ENCODE measurements around the gene ANKS1B.
"Not testable (repeated sequence)": the region's sequence is repeated elsewhere in the genome, so short reads cannot be mapped to it uniquely, and the experiment has no call there.

Gene ANKS1B

DNA sequence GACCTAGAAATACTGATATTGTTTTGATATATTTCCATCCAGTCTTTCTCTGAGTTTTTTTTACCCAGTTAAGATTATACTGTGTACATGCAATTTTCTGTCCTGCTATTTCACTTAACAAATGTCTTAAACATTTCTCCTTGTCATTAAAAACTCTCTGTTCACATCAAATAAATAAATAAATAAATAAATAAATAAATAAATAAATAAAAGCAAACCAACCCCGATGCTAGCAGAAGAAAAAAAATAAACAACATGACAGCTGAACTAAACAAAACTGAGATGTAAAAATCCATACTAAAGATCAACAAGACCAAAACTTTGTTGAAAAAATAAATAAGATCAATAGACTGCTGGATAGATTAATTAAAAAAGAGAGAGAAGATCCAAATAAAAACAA is 407.6 kb downstream of the ANKS1B start:
- DNase-seq (ENCODE audit: low read depth), result not testable (repeated sequence)

- DNase-seq (ENCODE audit: low read depth), result no peak
Measured at GRCh38 chr12:99573980-99574379, 410.8 kb downstream of the ANKS1B start.

- DNase-seq (ENCODE audit: low read depth), result no peak
Measured at GRCh38 chr12:99567072-99567471, 417.7 kb downstream of the ANKS1B start.

DNA sequence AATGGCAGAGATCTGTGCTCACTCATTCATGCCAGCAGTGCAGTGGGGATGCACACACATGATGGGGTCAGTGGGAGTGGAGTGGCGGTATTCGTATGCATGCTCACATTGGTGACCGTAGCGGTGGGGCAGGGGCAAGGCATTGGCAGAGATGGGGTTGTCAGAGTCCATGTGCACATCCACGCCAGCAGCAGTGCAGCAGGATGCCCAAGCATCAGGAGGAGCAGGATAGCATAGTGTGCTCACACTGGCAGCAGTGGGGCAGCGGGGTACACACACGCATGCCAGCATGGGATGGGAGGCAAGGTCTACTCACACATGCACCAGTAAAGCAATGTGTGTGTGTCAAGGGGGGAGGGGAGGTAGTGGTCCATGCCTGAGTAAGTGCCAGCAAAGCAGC is 426.6 kb downstream of the ANKS1B start:
- no peak for DNase-seq (ENCODE audit: low read depth)

DNA sequence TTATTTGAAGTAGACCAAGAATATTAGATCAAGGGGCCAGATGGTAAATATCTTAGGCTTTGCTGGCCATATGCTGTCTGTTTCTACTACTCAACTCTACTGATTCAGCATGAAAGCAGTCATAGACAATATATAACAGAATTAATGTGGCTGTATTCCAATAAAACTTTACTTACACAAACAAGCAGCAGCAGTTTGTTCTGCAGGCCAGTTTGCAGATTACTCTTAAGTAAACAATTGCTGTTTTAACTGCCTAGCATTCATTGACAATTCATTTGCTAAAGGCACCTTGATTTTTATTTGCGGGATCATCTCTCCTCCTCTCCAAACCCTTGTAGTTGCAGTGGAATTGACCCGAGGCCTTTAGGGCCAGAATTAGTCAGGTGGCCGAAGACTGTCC is 431.3 kb downstream of the ANKS1B start:
- DNase-seq (ENCODE audit: low read depth), result no peak

GRCh38 chr12:99552022-99552421 is 432.7 kb downstream of the ANKS1B start:
- no peak for DNase-seq (ENCODE audit: low read depth)

DNA sequence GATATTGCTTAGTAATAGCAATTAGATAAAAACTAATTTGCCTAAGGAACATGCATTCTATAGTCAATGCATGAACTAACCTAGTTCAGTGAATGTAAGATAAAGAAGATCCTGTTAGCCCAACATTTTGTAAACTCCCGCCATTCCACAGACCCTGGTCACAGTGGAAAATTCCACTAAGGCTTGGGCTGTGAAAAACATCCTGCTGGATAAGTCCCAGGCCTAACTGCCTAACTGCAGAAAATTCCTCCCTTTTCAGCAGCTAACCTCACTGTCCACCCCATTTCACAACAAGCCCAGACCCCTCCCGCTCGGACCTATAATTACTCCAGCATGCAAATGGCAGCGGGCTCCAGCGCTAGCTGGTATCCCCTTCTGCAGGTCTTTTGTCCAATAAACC is 435.1 kb downstream of the ANKS1B start:
- DNase-seq (ENCODE audit: low read depth), result no peak

DNA sequence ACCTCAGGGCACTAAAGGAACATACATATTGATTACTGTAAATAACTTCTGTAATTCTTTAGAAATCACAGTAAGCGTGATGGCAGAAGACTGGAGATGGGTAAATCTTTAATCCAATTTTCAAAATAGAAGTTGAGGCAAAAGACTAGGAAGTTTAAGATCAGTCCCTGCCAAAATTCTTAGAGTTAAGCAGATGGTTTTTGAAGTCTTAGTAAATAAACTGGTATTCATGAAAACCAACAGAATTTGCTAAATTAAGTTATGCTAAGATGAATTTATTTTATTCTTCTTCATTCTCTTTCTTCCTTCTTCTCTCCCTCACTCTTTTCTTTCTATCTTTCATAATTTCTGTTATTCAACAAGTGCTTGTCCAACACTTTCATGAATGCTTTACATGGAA is 435.5 kb downstream of the ANKS1B start:
- no peak for DNase-seq (ENCODE audit: low read depth)

DNA sequence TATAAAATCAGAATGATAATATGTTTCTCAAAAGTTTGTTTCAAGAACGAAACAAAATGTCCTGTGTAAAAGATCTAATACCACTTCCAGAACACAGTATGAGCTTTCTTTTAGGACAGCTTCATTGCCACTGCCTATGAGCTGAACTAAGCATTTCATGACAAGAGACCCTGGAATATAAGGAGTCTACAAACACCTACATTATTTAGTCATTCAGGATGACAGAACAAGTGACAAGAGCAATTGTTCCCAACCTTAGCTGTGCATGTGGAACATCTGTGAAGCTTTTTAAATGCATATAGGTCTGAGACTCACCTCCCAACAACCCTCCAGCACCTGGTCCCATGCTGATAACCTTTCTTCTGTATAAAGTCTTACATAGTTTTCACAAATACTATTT is 440.3 kb downstream of the ANKS1B start:
- no peak for DNase-seq (ENCODE audit: low read depth)

DNA sequence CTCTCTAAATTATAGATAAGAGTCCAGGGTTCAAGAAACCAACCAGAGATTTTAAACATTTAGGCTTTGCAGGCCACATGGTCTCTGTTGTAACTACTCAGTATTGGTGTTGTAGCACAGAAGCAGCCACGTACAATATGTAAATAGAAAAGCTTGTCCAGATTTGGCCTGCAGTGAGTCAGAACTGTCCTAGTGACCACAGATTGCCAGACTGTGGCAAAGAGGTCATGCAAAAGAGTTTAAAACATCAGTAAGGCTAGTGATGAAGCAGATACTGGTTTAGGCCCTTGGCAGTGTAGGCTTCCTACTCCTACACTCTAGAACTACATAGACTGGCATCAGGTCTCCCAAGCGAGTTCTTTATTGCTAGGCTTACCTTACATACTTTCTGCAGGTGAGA is 454.8 kb downstream of the ANKS1B start:
- DNase-seq (ENCODE audit: low read depth), result peak; percentile 34

GRCh38 chr12:99528478-99528877 is 456.3 kb downstream of the ANKS1B start:
- DNase-seq (ENCODE audit: low read depth), result no peak

GRCh38 chr12:99523853-99524252 is 460.9 kb downstream of the ANKS1B start:
- DNase-seq (ENCODE audit: low read depth), result no peak

- DNase-seq (ENCODE audit: low read depth), result no peak
Measured at GRCh38 chr12:99522456-99522855, 462.3 kb downstream of the ANKS1B start.

DNA sequence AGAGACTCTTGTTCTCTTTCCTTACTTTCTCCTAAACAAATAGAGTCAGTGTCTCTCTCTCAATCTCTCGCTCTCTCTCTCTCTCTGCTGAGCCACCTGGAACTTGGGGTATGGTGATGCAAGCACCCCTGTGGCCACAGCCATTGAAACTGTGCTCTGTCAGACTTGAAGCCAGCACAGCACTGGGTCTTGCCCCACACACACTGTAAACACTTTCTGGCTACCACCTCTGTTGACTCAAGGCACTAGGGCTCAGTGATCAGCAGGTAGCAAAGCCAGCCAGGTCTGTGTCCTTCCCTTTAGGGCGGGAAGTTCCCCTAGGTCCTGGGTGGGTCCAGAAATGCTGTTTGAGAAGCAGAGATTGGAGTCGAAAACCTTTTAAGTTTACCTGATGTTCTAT is 463.1 kb downstream of the ANKS1B start:
- no peak for DNase-seq (ENCODE audit: low read depth)

- DNase-seq (ENCODE audit: low read depth), result no peak
Measured at GRCh38 chr12:99513066-99513465, 471.7 kb downstream of the ANKS1B start.

GRCh38 chr12:99505805-99506204 is 478.9 kb downstream of the ANKS1B start:
- no peak for DNase-seq (ENCODE audit: low read depth)

- DNase-seq (ENCODE audit: low read depth), result peak; percentile 36
Measured at GRCh38 chr12:99498756-99499155, 486.0 kb downstream of the ANKS1B start.

GRCh38 chr12:99495799-99496198 is 488.9 kb downstream of the ANKS1B start:
- no peak for DNase-seq (ENCODE audit: low read depth)

DNA sequence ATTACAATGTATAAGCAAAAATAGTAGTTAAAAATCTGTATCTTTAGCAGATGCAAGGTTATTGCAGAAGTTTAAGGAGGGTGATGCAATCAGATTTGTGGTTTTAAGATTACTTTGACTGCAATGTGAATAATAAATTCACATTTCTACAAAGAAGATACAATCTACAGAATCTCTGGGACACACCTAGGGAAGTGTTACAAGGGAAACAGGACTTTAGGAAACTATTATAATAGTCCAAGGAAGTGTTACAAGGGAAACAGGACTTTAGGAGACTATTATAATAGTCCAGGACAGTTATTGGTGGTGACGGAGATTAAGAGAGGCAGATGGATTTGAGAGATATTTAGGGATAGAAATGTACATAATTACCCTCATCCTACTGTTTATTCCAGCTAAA is 491.5 kb downstream of the ANKS1B start:
- no peak for DNase-seq (ENCODE audit: low read depth)

DNA sequence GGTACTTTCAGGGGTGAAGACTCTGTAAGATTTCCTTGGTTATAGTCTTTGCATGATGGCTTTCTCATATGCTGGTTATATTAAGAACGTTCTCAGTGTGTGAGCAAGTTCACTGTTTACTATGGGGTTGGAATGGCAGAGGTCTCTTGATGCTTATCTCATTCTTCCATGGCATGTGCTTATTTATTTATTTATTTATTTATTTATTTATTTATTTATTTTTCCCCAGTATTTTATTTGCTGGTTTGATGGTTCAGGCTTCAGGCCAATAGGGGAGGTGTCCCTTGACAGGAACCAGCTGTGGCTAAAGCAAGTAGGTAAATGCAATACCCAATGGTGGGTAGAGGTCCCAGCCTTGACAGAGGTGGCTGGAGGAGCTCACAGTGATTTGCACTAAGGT is 498.5 kb downstream of the ANKS1B start:
- no peak for DNase-seq (ENCODE audit: low read depth)

GRCh38 chr12:99479149-99479548 is 505.6 kb downstream of the ANKS1B start:
- DNase-seq (ENCODE audit: low read depth), result no peak

DNA sequence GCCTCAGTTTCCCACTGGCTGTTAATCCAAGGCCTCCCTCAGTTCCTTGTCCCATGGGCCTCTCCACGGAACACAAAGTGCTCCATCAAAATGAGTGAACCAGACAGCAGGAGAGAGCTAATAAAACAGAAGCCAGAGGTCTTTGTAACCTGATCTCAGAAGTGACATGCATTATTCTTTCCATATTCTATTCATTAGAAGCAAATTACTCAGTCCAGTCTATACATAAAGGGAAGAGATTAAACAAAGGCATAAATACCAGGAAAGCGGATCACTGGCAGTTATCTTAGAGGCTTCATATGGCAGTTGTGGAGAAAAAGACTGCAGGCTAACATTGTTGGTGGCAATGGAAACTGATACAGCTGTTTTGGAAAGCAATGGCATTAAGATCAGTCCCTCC is 507.8 kb downstream of the ANKS1B start:
- no peak for DNase-seq (ENCODE audit: low read depth)

- DNase-seq (ENCODE audit: low read depth), result peak; percentile 81
Measured at GRCh38 chr12:99455350-99456035, 529.2 kb downstream of the ANKS1B start.

DNA sequence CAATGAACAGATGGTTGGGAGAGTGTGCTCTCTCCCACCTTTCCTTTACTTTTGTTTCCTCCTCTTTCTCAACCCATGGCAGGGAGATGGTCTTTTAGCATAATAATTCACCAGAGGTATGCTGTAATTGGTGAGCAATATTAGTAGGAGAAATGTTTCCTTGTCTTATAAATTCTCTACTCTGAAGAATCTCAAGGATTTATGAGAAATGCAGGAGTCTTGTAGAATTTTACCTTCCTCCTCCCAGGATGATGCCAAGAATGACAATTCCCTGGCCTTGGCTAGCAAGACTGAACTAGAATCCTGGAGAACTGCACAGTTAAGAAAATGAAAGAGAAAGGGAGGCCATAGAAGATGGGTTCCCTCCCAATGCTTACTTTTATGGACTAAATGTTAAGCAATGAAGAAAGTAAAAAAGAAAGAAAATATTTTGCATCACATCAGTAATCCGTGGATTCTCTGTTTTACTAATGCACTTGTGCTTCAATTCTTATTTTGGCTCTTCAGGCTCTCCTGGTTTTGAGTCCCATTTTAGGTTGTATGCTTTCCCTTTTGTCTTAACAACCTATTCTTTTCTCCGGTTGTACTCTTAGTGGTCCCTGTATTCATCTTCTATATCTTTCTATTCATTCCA is 530.1 kb downstream of the ANKS1B start:
- DNase-seq (ENCODE audit: low read depth), result no peak
